Small intestine (tissue), 7 donors: ENCODE measurements around the gene LYSMD3. TPM values are rescaled to one million over a fixed set of nuclear protein-coding genes. Genes with fewer than 3 reads are reported as not detected.

ENCODE experiments used
- DNase-seq, 2 donors: peaks; one replicate each; pipeline versions ENCODE4 v3.0.0 to v3.0.0-alpha.2; 2013
- FAIRE-seq: peaks from 2 replicates; lab custom pipeline; 2012; peaks lifted over from hg19 to GRCh38; lab: Jason Lieb, UNC
- H3K27ac ChIP-seq, 3 donors: one replicate each; pipeline ENCODE4 v1.5.1; 2013; ENCODE audit warnings: low read length in 2 of 3, mild to moderate bottlenecking in 2 of 3, control low read depth in 1 of 3, inconsistent platforms in 1 of 3, low read depth in 1 of 3, moderate library complexity in 1 of 3
- H3K27me3 ChIP-seq, 3 donors: one replicate each; pipeline ENCODE4 v1.6.1; 2013; ENCODE audit warnings: low read length in 3 of 3, inconsistent platforms in 1 of 3; ENCODE audit not compliant: control insufficient read depth in 3 of 3, insufficient read depth in 3 of 3
- H3K36me3 ChIP-seq, 3 donors: one replicate each; pipeline ENCODE4 v1.6.1; 2013; ENCODE audit warnings: low read length in 3 of 3, inconsistent platforms in 1 of 3, low read depth in 1 of 3, mild to moderate bottlenecking in 1 of 3, moderate library complexity in 1 of 3; ENCODE audit not compliant: control insufficient read depth in 3 of 3, insufficient read depth in 2 of 3
- H3K4me1 ChIP-seq, 3 donors: one replicate each; pipeline ENCODE4 v1.6.1; 2013; ENCODE audit warnings: low read length in 2 of 3, inconsistent platforms in 1 of 3, low read depth in 1 of 3, mild to moderate bottlenecking in 1 of 3, moderate library complexity in 1 of 3; ENCODE audit not compliant: control insufficient read depth in 3 of 3, insufficient read depth in 2 of 3
- H3K4me3 ChIP-seq, 3 donors: one replicate each; pipeline ENCODE4 v1.5.1; 2013; ENCODE audit warnings: low read length in 3 of 3, control low read depth in 1 of 3, inconsistent platforms in 1 of 3, low read depth in 1 of 3, mild to moderate bottlenecking in 1 of 3, moderate library complexity in 1 of 3
- H3K9me3 ChIP-seq, 2 donors: one replicate each; pipeline ENCODE4 v1.6.1; 2013; ENCODE audit warnings: low read depth in 1 of 2, low read length in 1 of 2; ENCODE audit not compliant: control insufficient read depth in 2 of 2, insufficient read depth in 1 of 2
- WGBS, 3 donors: extraction: QIAGEN DNeasy Blood & Tissue Kit; methylation state at CpG; one replicate each; pipeline ENCODE4 v1.1.7; 2013; 5-methylcytosine and 5-hydroxymethylcytosine counted together
- polyA plus RNA-seq, 4 donors: library from polyadenylated mRNA; stranded (reverse) in 3 of 4; unstranded in 1 of 4; fragments of 200-250 nt in 3 of 4; fragments of 120-200 nt in 1 of 4; gene quantifications; one replicate each; pipeline versions ENCODE4 v1.2.1 to v1.2.3, GENCODE V29; 2013
- donor health status: healthy with polysubstance abuse.
- donor health status: control.
- donor health status: control.
- donor health status: Bipolar disorder and iron deficiency.
- donor health status: healthy.

Gene LYSMD3
- polyA plus RNA-seq, 4 donors: 7.0 to 24.6 (median 8.1) TPM

GRCh38 chr5:90528601-90529193 is 687 bp downstream of the LYSMD3 start:
- peak; percentile 49 to 65 for DNase-seq
- FAIRE-seq: no peak
- Histone ChIP-seq H3K4me3 (peak overlapping the region; percentile 61 to 98 (median 68)), H3K36me3 (peaks cover 0 to 4% (median 0%) of the 10 kb centered on the region in 3 donors), H3K27ac (peak overlapping the region; percentile 76 to 96 (median 95)), H3K4me1 (peaks cover 0 to 6% (median 5%) of the 10 kb centered on the region in 3 donors), H3K9me3 (no peaks in the 10 kb centered on the region), H3K27me3 (no peaks in the 10 kb centered on the region)
- 1 to 5% (median 3%) methylated on average over 18 of the region's 18 CpGs for WGBS, 3 donors

- 90 to 93% (median 93%) methylated on average over 7 of the region's 7 CpGs for WGBS, 3 donors
- Histone ChIP-seq H3K27me3 (no peaks in the 10 kb centered on the region), H3K27ac (no peak overlapping the region), H3K36me3 (peaks cover 3 to 6% (median 5%) of the 10 kb centered on the region in 3 donors), H3K4me3 (no peak overlapping the region), H3K4me1 (no peaks in the 10 kb centered on the region), H3K9me3 (no peaks in the 10 kb centered on the region)
- DNase-seq (no peak), FAIRE-seq (no peak)
Observed at GRCh38 chr5:90519081-90519480, 10.3 kb downstream of the LYSMD3 start.

GRCh38 chr5:90518661-90519060 is 10.7 kb downstream of the LYSMD3 start:
- no peaks in the 10 kb centered on the region for H3K27me3 ChIP-seq
- peaks cover 3 to 6% (median 5%) of the 10 kb centered on the region in 3 donors for H3K36me3 ChIP-seq
- H3K27ac ChIP-seq: no peak overlapping the region
- FAIRE-seq (no peak), DNase-seq (no peak)
- H3K4me3 ChIP-seq: no peak overlapping the region
- H3K4me1 ChIP-seq: no peaks in the 10 kb centered on the region
- H3K9me3 ChIP-seq: no peaks in the 10 kb centered on the region

- Histone ChIP-seq H3K27me3 (no peaks in the 10 kb centered on the region), H3K9me3 (no peaks in the 10 kb centered on the region), H3K4me1 (no peaks in the 10 kb centered on the region), H3K27ac (no peak overlapping the region), H3K36me3 (peaks cover 2 to 4% (median 3%) of the 10 kb centered on the region in 3 donors), H3K4me3 (no peak overlapping the region)
- FAIRE-seq: no peak
- WGBS, 3 donors: 66 to 72% (median 69%) methylated on average over 3 of the region's 3 CpGs
- no peak for DNase-seq
Observed at GRCh38 chr5:90514520-90514919, 14.9 kb downstream of the LYSMD3 start.

GRCh38 chr5:90510438-90510837 is 18.9 kb downstream of the LYSMD3 start:
- Histone ChIP-seq H3K27me3 (no peaks in the 10 kb centered on the region), H3K36me3 (peaks cover 0 to 2% (median 2%) of the 10 kb centered on the region in 3 donors), H3K9me3 (no peaks in the 10 kb centered on the region), H3K27ac (no peak overlapping the region), H3K4me1 (no peaks in the 10 kb centered on the region), H3K4me3 (no peak overlapping the region)
- 75 to 87% (median 83%) methylated on average over 1 of the region's 1 CpG for WGBS, 3 donors
- no peak for DNase-seq
- FAIRE-seq: no peak

- Histone ChIP-seq H3K4me3 (no peak overlapping the region), H3K9me3 (no peaks in the 10 kb centered on the region), H3K27me3 (no peaks in the 10 kb centered on the region), H3K36me3 (peaks cover 0 to 2% (median 0%) of the 10 kb centered on the region in 3 donors), H3K4me1 (no peaks in the 10 kb centered on the region), H3K27ac (no peak overlapping the region)
- DNase-seq (no peak), FAIRE-seq (no peak)
Observed at GRCh38 chr5:90506221-90506620, 23.2 kb downstream of the LYSMD3 start.

- no peaks in the 10 kb centered on the region for H3K27me3 ChIP-seq
Observed at GRCh38 chr5:90504743-90505142, 24.6 kb downstream of the LYSMD3 start.

GRCh38 chr5:90503596-90503995 is 25.8 kb downstream of the LYSMD3 start:
- no peaks in the 10 kb centered on the region for H3K27me3 ChIP-seq
- DNase-seq (no peak), FAIRE-seq (no peak)
- no peaks in the 10 kb centered on the region for H3K4me1 ChIP-seq
- H3K36me3 ChIP-seq: no peaks in the 10 kb centered on the region
- no peaks in the 10 kb centered on the region for H3K9me3 ChIP-seq
- no peak overlapping the region for H3K27ac ChIP-seq
- WGBS, 3 donors: 75 to 88% (median 84%) methylated on average over 1 of the region's 1 CpG
- no peak overlapping the region for H3K4me3 ChIP-seq

More at GRCh38 chr5:90504743-90505142, 24.6 kb downstream of the LYSMD3 start:
- no peaks in the 10 kb centered on the region for H3K9me3 ChIP-seq
- H3K27ac ChIP-seq: no peak overlapping the region
- no peaks in the 10 kb centered on the region for H3K4me1 ChIP-seq
- DNase-seq (no peak), FAIRE-seq (no peak)
- H3K36me3 ChIP-seq: no peaks in the 10 kb centered on the region
- WGBS, 3 donors: 88 to 92% (median 91%) methylated on average over 2 of the region's 2 CpGs
- H3K4me3 ChIP-seq: no peak overlapping the region

GRCh38 chr5:90495146-90495545 is 34.2 kb downstream of the LYSMD3 start:
- Histone ChIP-seq H3K27me3 (no peaks in the 10 kb centered on the region), H3K4me3 (no peak overlapping the region), H3K4me1 (no peaks in the 10 kb centered on the region), H3K27ac (peak overlapping the region in 1 of 3 donors; percentile 20), H3K36me3 (peaks cover 0 to 3% (median 0%) of the 10 kb centered on the region in 3 donors), H3K9me3 (no peaks in the 10 kb centered on the region)
- 82 to 96% (median 93%) methylated on average over 1 of the region's 1 CpG for WGBS, 3 donors
- FAIRE-seq (no peak), DNase-seq (no peak)
